Measurements from ENCODE around the gene CAMKV.

DNA sequence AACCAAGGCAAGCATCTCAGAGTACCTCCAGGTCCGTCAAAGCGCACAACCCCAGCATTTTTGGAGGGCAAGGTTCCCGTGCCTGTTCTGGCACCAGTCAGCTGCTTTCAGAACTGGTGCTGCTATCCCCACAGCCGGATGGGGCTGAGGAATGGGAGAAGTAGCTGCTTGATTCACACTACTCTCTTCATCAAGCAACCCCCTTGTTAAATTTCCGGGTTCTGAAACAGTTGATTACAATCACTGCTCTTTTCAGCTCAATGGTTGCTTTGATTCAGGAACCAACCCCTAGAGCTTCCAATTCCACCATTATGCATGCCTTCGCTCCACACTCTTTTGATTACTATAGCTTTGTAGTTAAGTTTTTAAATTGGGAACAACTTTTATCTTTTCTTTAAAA, 43.7 kb downstream of the CAMKV start:
- no peak for TF ChIP-seq EZH2phosphoT487 (IDR thresholded peaks at IDR 0.05; ENCODE audit: low read length)
- TF ChIP-seq, protein P1, sequence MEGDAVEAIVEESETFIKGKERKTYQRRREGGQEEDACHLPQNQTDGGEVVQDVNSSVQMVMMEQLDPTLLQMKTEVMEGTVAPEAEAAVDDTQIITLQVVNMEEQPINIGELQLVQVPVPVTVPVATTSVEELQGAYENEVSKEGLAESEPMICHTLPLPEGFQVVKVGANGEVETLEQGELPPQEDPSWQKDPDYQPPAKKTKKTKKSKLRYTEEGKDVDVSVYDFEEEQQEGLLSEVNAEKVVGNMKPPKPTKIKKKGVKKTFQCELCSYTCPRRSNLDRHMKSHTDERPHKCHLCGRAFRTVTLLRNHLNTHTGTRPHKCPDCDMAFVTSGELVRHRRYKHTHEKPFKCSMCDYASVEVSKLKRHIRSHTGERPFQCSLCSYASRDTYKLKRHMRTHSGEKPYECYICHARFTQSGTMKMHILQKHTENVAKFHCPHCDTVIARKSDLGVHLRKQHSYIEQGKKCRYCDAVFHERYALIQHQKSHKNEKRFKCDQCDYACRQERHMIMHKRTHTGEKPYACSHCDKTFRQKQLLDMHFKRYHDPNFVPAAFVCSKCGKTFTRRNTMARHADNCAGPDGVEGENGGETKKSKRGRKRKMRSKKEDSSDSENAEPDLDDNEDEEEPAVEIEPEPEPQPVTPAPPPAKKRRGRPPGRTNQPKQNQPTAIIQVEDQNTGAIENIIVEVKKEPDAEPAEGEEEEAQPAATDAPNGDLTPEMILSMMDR (IDR thresholded peaks at IDR 0.05; ENCODE audit: low read length) = no peak

Data from MM.1S (cell line).